NCI-H774 (cell line): ENCODE data around the gene STXBP1.
A peak's percentile ranks its signal among the peaks of the same experiment; 100 is the strongest.
"Not testable (repeated sequence)": the region's sequence is repeated elsewhere in the genome, so short reads cannot be mapped to it uniquely, and the experiment has no call there.

ENCODE experiments used
- DNase-seq: peaks from one replicate; lab custom pipeline; 2025; lab: John Stamatoyannopoulos, UW

Gene STXBP1

DNA sequence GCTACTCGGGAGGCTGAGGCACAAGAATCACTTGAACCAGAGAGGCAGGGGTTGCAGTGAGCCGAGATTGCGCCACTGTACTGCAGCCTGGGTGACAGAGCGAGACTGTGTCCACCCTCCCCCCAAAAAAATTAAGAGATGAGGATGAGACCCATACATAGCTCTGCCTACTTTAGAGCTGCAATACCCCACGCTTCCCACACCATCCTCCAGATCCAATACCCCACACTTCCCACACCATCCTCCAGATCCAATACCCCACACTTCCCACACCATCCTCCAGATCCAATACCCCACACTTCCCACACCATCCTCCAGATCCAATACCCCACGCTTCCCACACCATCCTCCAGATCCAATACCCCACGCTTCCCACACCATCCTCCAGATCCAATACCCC is 34.9 kb upstream of the STXBP1 start:
- DNase-seq, result not testable (repeated sequence)

DNA sequence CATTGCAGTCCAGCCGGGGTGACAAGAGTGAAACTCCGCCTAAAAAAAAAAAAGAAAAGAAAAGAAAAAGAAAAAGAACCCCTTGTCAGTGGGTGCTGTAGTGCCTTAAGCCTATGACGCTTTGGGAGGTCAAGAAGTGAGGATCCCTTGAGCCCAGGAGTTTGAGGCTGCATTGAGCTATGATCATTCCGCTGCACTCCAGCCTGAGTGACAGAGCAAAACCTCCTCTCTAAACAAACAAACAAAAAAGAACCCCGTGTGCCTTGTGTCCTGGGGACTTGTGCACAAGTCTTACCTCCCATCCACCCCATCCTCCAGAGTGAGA is 33.5 kb upstream of the STXBP1 start:
- DNase-seq, result no peak

- peak; percentile 91 for DNase-seq
Observed at GRCh38 chr9:127578952-127579853, 32.9 kb upstream of the STXBP1 start.

DNA sequence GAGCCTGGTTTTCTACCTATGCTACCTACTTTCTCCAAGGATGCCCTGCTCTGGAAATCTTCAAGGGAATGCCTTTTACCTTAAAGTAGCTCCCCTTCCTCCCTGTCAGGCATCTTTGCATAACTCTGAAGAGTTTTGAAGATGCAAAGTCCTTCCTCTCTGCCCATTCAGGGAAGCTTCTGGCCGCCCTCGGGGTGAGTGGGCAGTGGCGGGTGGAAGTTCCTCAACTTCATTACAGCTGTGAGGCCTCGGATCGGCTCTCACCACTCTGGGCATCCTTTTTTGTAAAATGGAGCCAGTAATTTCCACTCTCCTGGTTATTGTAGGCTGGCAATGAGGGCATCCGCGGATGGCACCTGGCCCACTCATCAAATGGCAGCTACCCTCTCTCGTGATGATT is 31.7 kb upstream of the STXBP1 start:
- no peak for DNase-seq

DNA sequence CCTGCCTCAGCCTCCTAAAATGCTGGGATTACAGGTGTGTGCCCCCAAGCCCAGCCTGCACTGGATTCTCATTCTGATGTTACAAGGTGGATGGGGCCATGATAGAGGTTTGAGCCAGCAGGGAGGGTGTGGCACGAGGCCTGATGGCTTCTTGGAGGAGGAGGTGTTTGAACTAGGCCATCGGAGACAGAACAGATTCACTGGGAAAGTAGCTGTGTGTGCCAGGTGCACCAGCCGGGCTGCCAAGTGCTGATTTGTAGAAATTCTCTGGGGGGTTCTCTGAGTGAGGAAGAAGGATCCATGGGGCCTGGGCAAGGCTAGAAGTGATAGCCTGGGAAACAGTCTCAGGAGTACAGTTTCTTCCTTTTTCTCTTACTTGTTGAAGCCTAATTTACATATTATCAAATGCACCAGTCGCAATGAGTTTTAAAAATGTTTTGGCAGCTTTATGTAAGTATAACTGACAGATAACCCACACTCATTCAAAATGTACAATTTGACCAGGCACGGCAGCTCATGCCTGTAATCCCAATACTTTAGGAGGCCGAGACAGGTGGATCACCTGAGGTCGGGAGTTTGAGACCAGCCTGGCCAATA is 31.1 kb upstream of the STXBP1 start:
- DNase-seq, result no peak

DNA sequence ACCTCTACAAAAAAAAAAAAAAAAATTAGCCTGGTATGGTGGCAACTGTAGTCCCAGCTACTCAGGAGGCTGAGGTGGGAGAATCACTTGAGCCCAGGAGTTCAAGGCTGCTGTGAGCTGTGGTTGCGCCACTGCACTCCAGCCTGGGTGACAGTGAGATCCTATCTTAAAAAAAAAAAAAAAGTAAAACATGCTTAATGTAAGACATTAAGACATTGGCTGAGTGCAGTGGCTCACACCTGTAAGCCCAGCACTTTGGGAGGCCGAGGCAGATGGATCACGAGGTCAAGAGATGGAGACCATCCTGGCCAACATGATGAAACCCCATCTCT is 27.6 kb upstream of the STXBP1 start:
- not testable (repeated sequence) for DNase-seq

GRCh38 chr9:127585161-127585819 is 26.8 kb upstream of the STXBP1 start:
- no peak for DNase-seq

DNA sequence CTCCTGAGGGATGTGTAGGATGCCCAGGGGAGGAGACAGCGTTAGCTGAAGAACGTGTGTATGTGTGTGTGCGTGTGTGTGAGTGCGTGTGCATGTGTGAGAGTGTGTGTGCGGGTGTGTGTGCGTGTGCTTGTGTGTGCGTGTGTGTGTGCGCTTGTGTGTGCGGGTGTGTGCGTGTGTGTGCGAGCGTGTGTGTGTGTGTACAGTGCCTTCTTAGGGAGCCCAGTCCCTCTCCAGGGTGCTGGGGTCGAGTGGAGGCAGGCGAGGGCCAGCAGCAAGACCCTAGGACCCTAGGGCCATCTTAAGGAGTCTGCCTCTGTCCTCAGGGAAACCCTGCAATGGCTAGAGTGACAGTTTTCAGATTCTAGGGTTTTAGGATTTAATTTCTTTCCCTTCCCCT is 26.0 kb upstream of the STXBP1 start:
- no peak for DNase-seq

DNA sequence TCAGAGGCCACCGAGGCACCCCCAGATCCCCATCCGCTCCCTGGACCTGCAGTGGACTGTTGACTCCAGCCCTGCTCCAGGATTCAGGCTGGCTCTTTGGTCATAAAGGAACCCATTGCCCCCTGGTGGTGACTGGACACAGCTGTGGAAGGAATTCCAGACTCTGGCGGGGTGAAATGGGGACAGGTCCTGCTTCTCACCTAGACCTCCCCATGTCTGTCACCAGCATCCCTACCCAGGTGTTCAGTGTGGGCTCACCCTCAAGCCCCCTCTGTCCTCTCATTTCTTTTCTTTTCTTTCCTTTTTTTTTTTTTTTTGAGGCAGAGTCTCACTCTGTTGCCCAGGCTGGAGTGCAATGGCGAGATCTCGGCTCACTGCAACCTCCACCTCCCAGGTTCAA is 25.5 kb upstream of the STXBP1 start:
- DNase-seq, result peak; percentile 81

- no peak for DNase-seq
Observed at GRCh38 chr9:127587966-127588365, 24.1 kb upstream of the STXBP1 start.

- no peak for DNase-seq
Observed at GRCh38 chr9:127588740-127589506, 23.2 kb upstream of the STXBP1 start.

DNA sequence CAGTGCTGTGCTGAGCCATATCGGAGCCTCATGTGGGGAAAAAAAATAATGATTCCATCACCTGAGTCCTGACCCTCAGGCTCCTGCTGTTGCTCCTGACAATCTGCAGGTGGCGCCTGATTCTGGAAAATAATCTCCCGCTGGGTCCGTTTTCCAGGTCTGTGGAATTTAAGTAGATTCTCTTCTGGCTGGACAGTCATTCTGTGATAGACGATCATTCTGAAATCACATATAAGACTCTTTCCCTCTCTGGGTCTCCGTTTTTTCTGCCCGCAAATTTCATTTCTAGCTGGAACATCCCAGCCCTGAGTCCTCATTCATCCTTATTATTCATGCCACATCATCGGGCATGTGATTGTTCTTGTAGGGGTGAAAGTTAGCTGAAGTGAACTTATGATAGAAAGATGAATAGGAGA is 22.1 kb upstream of the STXBP1 start:
- peak; percentile 78 for DNase-seq

GRCh38 chr9:127595611-127596010 is 16.5 kb upstream of the STXBP1 start:
- DNase-seq, result no peak

GRCh38 chr9:127598839-127599549 is 13.1 kb upstream of the STXBP1 start:
- no peak for DNase-seq

DNA sequence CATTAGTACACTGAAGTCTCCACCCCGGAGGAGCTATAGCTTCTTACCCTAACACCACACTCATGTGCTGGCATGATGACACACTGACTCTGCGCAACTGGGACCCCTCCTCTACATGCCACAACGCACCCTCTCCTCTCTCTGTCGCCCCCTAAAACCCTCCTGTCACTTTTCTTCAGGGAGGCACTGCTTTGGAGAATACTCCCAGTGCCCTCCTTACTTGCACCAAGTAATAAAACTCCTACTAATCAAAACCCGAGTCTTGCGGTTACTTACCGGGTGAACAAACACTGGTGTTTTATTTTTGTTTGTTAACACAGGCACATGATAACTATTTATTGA is 12.6 kb upstream of the STXBP1 start:
- DNase-seq, result no peak

- no peak for DNase-seq
Observed at GRCh38 chr9:127603226-127603625, 8.9 kb upstream of the STXBP1 start.

DNA sequence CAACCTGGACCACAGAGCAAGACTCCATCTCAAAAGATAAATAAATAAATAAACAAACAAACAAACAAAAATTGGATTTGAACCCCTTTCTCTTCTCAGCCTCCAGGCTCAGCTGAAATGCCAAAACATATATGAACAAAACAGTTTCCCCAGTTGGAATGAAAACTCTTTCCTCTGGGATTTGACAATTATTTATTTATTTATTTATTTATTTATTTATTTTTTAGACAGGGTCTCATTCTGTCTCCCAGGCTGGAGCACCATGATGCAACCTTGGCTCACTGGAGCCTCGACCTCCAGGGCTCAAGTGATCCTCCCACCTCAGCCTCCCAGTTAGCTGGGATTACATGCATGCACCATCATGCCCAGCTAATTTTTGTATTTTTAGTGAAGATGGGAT is 6.0 kb upstream of the STXBP1 start:
- no peak for DNase-seq

DNA sequence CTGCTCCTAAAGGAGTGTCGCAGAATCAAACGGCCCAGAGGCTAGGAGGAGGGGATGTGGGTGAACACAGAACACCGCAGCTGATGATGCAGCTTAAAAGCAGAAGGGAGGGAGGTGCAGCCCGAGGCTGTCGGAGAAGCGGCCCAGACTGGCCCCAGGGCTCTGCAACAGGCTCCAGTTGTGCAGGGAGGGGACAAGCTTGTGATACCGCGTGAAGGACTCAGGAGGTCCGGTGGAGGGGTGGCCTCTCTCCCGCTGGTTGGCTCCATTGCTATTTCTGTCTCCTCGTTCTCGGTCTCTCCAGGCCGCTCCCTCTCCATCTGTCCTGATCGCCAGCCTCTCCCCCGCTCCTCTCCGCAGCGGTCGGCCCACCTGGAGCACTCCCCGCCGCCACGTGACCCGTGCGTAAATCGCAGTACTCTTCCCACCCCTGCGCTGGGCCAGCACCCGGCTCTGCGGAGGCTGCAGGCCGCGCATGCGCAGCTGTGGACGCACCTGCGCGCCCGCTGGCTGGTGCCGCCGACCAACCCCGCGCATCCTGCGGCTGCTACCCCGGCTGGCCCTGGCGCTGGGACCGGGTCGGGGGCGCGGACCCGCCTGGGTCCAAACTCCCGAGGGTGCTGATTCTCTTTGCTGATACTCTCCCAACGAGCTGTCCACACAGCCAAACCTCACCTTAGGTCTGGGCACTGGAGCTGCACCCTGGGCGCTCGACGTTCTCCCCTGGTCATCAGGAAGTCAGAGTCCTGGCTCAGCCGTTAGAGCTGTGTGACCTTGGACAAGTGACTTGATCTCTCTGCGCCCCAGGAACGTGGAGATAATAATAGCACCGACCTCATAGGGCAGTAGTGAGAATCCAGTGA is 3.7 kb upstream of the STXBP1 start:
- DNase-seq, result peak; percentile 95

DNA sequence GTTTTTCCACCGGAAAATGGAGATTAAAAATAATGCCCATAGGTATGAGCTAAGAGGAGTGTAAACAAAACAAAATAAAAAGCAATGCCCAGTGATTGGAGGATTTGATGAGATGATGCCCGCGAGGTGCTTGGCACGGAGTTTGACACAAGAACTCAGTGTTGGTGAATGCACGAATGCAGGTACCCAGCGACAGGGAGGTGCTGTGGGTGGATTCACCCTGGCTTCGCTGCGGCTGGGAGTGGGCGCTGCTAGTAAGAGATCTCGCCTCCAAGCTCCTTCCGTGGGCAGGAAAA is 526 bp upstream of the STXBP1 start:
- peak; percentile 64 for DNase-seq

GRCh38 chr9:127612939-127613582 is 984 bp downstream of the STXBP1 start:
- DNase-seq, result peak; percentile 46

- DNase-seq, result no peak
Observed at GRCh38 chr9:127613583-127613954, 1.5 kb downstream of the STXBP1 start.
